Measurements from ENCODE around the gene TCF12. TPM values are rescaled to one million over a fixed set of nuclear protein-coding genes. Genes with fewer than 3 reads are reported as not detected.

Gene TCF12
- total RNA-seq, 2 experiments from 2014 or later: 63.7 to 64.6 TPM

- ChIA-PET POLR2A (no interaction called here), CTCF (no interaction called here)
- H3K4me1 Mint-ChIP-seq (ENCODE audit: low read depth): peaks cover 43% of the 10 kb centered on the region
- no peaks in the 10 kb centered on the region for H3K9me3 Mint-ChIP-seq
- no peak overlapping the region for H3K4me3 Mint-ChIP-seq
- no peak overlapping the region for H3K27ac Mint-ChIP-seq
- no peaks in the 10 kb centered on the region for H3K27me3 Mint-ChIP-seq
- no peak for DNase-seq
- intact Hi-C loops (cut with micrococcal nuclease): no loop called here
- H3K36me3 Mint-ChIP-seq: peaks cover 3% of the 10 kb centered on the region
Measured at GRCh38 chr15:57048930-57049549, 130.6 kb downstream of the TCF12 start.

GRCh38 chr15:57053470-57053869 is 135.0 kb downstream of the TCF12 start:
- intact Hi-C loops (cut with micrococcal nuclease): no loop called here
- Mint-ChIP-seq H3K27me3 (no peaks in the 10 kb centered on the region), H3K9me3 (no peaks in the 10 kb centered on the region), H3K4me3 (no peak overlapping the region), H3K36me3 (no peaks in the 10 kb centered on the region), H3K4me1 (ENCODE audit: low read depth) (peaks cover 43% of the 10 kb centered on the region), H3K27ac (no peak overlapping the region)
- POLR2A ChIA-PET: no interaction called here
- DNase-seq: no peak
- CTCF ChIA-PET: no interaction called here

- CTCF ChIA-PET: no interaction called here
- no peaks in the 10 kb centered on the region for H3K9me3 Mint-ChIP-seq
- no peak overlapping the region for H3K27ac Mint-ChIP-seq
- H3K4me1 Mint-ChIP-seq (ENCODE audit: low read depth): peaks cover 42% of the 10 kb centered on the region
- no peak overlapping the region for H3K4me3 Mint-ChIP-seq
- intact Hi-C loops (cut with micrococcal nuclease): no loop called here
- no peak for DNase-seq
- H3K27me3 Mint-ChIP-seq: no peaks in the 10 kb centered on the region
- POLR2A ChIA-PET: no interaction called here
- no peaks in the 10 kb centered on the region for H3K36me3 Mint-ChIP-seq
Measured at GRCh38 chr15:57054204-57054750, 135.8 kb downstream of the TCF12 start.

- H3K27me3 Mint-ChIP-seq: no peaks in the 10 kb centered on the region
- H3K4me1 Mint-ChIP-seq (ENCODE audit: low read depth): peaks cover 37% of the 10 kb centered on the region
- H3K4me3 Mint-ChIP-seq: no peak overlapping the region
- ChIA-PET POLR2A (no interaction called here), CTCF (no interaction called here)
- no peak overlapping the region for H3K27ac Mint-ChIP-seq
- H3K36me3 Mint-ChIP-seq: no peaks in the 10 kb centered on the region
- intact Hi-C loops (cut with micrococcal nuclease): no loop called here
- no peaks in the 10 kb centered on the region for H3K9me3 Mint-ChIP-seq
- no peak for DNase-seq
Measured at GRCh38 chr15:57056357-57056756, 137.9 kb downstream of the TCF12 start.

GRCh38 chr15:57057134-57057930 is 138.9 kb downstream of the TCF12 start:
- POLR2A ChIA-PET: no interaction called here
- H3K27me3 Mint-ChIP-seq: no peaks in the 10 kb centered on the region
- H3K27ac Mint-ChIP-seq: no peak overlapping the region

GRCh38 chr15:57059026-57059660 is 140.7 kb downstream of the TCF12 start:
- Mint-ChIP-seq H3K4me1 (ENCODE audit: low read depth) (peaks cover 22% of the 10 kb centered on the region), H3K27ac (no peak overlapping the region), H3K36me3 (peaks cover 3% of the 10 kb centered on the region), H3K9me3 (no peaks in the 10 kb centered on the region), H3K4me3 (no peak overlapping the region), H3K27me3 (no peaks in the 10 kb centered on the region)
- DNase-seq: no peak
- intact Hi-C loops (cut with micrococcal nuclease): no loop called here
- ChIA-PET POLR2A (no interaction called here), CTCF (no interaction called here)

More at GRCh38 chr15:57057134-57057930, 138.9 kb downstream of the TCF12 start:
- H3K9me3 Mint-ChIP-seq: no peaks in the 10 kb centered on the region
- no peak overlapping the region for H3K4me3 Mint-ChIP-seq
- DNase-seq: no peak
- H3K36me3 Mint-ChIP-seq: no peaks in the 10 kb centered on the region
- peaks cover 33% of the 10 kb centered on the region for H3K4me1 Mint-ChIP-seq (ENCODE audit: low read depth)
- CTCF ChIA-PET: no interaction called here
- intact Hi-C loops (cut with micrococcal nuclease): no loop called here

- no peaks in the 10 kb centered on the region for H3K27me3 Mint-ChIP-seq
- H3K27ac Mint-ChIP-seq: no peak overlapping the region
- H3K4me1 Mint-ChIP-seq (ENCODE audit: low read depth): peaks cover 21% of the 10 kb centered on the region
- ChIA-PET CTCF (no interaction called here), POLR2A (no interaction called here)
- no peak overlapping the region for H3K4me3 Mint-ChIP-seq
- H3K36me3 Mint-ChIP-seq: peaks cover 4% of the 10 kb centered on the region
- DNase-seq: no peak
- intact Hi-C loops (cut with micrococcal nuclease): no loop called here
- no peaks in the 10 kb centered on the region for H3K9me3 Mint-ChIP-seq
Measured at GRCh38 chr15:57060799-57061198, 142.4 kb downstream of the TCF12 start.

- CTCF ChIA-PET: interaction anchor here (0.6 kb wide), 1 partner anchor 15 kb away, joined by 3 read pairs; no protein-coding TSS in a partner anchor
- DNase-seq: no peak
- Mint-ChIP-seq H3K9me3 (no peaks in the 10 kb centered on the region), H3K27ac (no peak overlapping the region), H3K4me3 (no peak overlapping the region), H3K4me1 (ENCODE audit: low read depth) (peaks cover 21% of the 10 kb centered on the region), H3K27me3 (no peaks in the 10 kb centered on the region), H3K36me3 (peaks cover 5% of the 10 kb centered on the region)
- POLR2A ChIA-PET: no interaction called here
- intact Hi-C loops (cut with micrococcal nuclease): no loop called here
Measured at GRCh38 chr15:57061281-57061680, 142.8 kb downstream of the TCF12 start.

GRCh38 chr15:57061696-57062095 is 143.3 kb downstream of the TCF12 start:
- POLR2A ChIA-PET: no interaction called here
- Mint-ChIP-seq H3K27me3 (no peaks in the 10 kb centered on the region), H3K36me3 (peaks cover 5% of the 10 kb centered on the region), H3K4me3 (no peak overlapping the region), H3K9me3 (no peaks in the 10 kb centered on the region), H3K27ac (no peak overlapping the region), H3K4me1 (ENCODE audit: low read depth) (peaks cover 21% of the 10 kb centered on the region)
- DNase-seq: no peak
- intact Hi-C loops (cut with micrococcal nuclease): no loop called here
- CTCF ChIA-PET: interaction anchor here (0.6 kb wide), 1 partner anchor 15 kb away, joined by 3 read pairs; no protein-coding TSS in a partner anchor

- H3K27me3 Mint-ChIP-seq: no peaks in the 10 kb centered on the region
- no peak overlapping the region for H3K4me3 Mint-ChIP-seq
- H3K4me1 Mint-ChIP-seq (ENCODE audit: low read depth): peaks cover 12% of the 10 kb centered on the region
- ChIA-PET POLR2A (no interaction called here), CTCF (no interaction called here)
- H3K36me3 Mint-ChIP-seq: peaks cover 5% of the 10 kb centered on the region
- H3K9me3 Mint-ChIP-seq: no peaks in the 10 kb centered on the region
- intact Hi-C loops (cut with micrococcal nuclease): no loop called here
- no peak overlapping the region for H3K27ac Mint-ChIP-seq
- no peak for DNase-seq
Measured at GRCh38 chr15:57064033-57064432, 145.6 kb downstream of the TCF12 start.

GRCh38 chr15:57069423-57069822 is 151.0 kb downstream of the TCF12 start:
- H3K27me3 Mint-ChIP-seq: no peaks in the 10 kb centered on the region
- intact Hi-C loops (cut with micrococcal nuclease): no loop called here
- H3K27ac Mint-ChIP-seq: no peak overlapping the region
- H3K4me3 Mint-ChIP-seq: no peak overlapping the region
- H3K9me3 Mint-ChIP-seq: no peaks in the 10 kb centered on the region
- ChIA-PET CTCF (no interaction called here), POLR2A (no interaction called here)
- H3K36me3 Mint-ChIP-seq: peaks cover 1% of the 10 kb centered on the region
- no peak for DNase-seq
- H3K4me1 Mint-ChIP-seq (ENCODE audit: low read depth): peaks cover 22% of the 10 kb centered on the region

- Mint-ChIP-seq H3K36me3 (peaks cover 1% of the 10 kb centered on the region), H3K4me1 (ENCODE audit: low read depth) (peaks cover 21% of the 10 kb centered on the region), H3K27ac (no peak overlapping the region), H3K9me3 (no peaks in the 10 kb centered on the region), H3K27me3 (no peaks in the 10 kb centered on the region), H3K4me3 (no peak overlapping the region)
- intact Hi-C loops (cut with micrococcal nuclease): no loop called here
- CTCF ChIA-PET: no interaction called here
- DNase-seq: no peak
- POLR2A ChIA-PET: no interaction called here
Measured at GRCh38 chr15:57070674-57071073, 152.2 kb downstream of the TCF12 start.
